Immature natural killer cell (primary cell): ENCODE measurements around the gene PCP4. TPM values are rescaled to one million over a fixed set of nuclear protein-coding genes. Genes with fewer than 3 reads are reported as not detected.

Experiments
- DNase-seq, 3 donors: peaks; one replicate each; pipeline ENCODE4 v3.0.0; 2022; ENCODE audit warnings: mixed read lengths in 1 of 3
- H3K27ac Mint-ChIP-seq, 6 donors: one replicate each; pipeline ENCODE4 v1.8.0; 2020; ENCODE audit warnings: mixed read lengths in 6 of 6, mild to moderate bottlenecking in 5 of 6, inconsistent platforms in 4 of 6, moderate library complexity in 3 of 6
- H3K27me3 Mint-ChIP-seq, 3 donors: one replicate each; pipeline ENCODE4 v1.8.0; 2020 to 2021; ENCODE audit warnings: low read depth in 3 of 3, mild to moderate bottlenecking in 3 of 3, mixed read lengths in 3 of 3, moderate library complexity in 3 of 3, inconsistent platforms in 1 of 3
- H3K36me3 Mint-ChIP-seq, 3 donors: one replicate each; pipeline ENCODE4 v1.8.0; 2020; ENCODE audit warnings: mixed read lengths in 3 of 3, inconsistent platforms in 2 of 3, mild to moderate bottlenecking in 2 of 3
- H3K4me1 Mint-ChIP-seq, 2 donors: one replicate each; pipeline ENCODE4 v1.8.0; 2020; ENCODE audit warnings: inconsistent platforms in 2 of 2, mild to moderate bottlenecking in 2 of 2, mixed read lengths in 2 of 2, moderate library complexity in 1 of 2
- H3K4me3 Mint-ChIP-seq, 5 donors: one replicate each; pipeline ENCODE4 v1.8.0; 2020; ENCODE audit warnings: mild to moderate bottlenecking in 5 of 5, mixed read lengths in 5 of 5, inconsistent platforms in 3 of 5, moderate library complexity in 3 of 5
- H3K9me3 Mint-ChIP-seq, 6 donors: one replicate each; pipeline ENCODE4 v1.8.0; 2020; ENCODE audit warnings: mild to moderate bottlenecking in 6 of 6, mixed read lengths in 6 of 6, inconsistent platforms in 4 of 6, moderate library complexity in 3 of 6
- polyA plus RNA-seq, 3 donors: library from polyadenylated mRNA; unstranded; fragments of 300-500 nt; fragmentation: Illumina TruSeq; gene quantifications; one replicate each; pipeline ENCODE4 v1.2.3, GENCODE V29; 2021

The PCP4 gene
- polyA plus RNA-seq, 3 donors from 2014 or later = not detected

DNA sequence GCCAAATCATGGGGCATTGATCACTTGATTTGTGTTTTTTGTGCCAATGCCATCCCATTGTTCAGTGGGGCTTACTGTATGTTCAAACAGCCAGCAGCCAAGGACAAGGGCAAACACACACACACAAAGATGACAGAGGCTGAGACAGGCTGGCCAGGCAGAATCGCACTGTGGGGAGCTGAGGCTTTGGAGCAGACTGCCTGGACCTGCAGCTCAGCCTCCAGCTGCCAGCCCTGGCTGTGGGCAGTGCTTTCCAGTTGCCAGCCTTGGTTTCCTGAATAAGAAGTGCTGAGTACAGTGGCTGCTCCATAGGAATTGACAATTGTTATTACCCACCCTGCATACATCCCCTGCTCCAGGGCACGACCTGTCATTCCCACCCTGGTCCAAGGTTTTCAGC, 16.9 kb upstream of the PCP4 start:
- Mint-ChIP-seq H3K27ac (no peak overlapping the region), H3K4me1 (no peaks in the 10 kb centered on the region), H3K27me3 (peaks cover 0 to 7% (median 2%) of the 10 kb centered on the region in 3 donors), H3K4me3 (no peak overlapping the region), H3K9me3 (peaks cover 0 to 3% (median 0%) of the 10 kb centered on the region in 6 donors), H3K36me3 (no peaks in the 10 kb centered on the region)
- no peak for DNase-seq

DNA sequence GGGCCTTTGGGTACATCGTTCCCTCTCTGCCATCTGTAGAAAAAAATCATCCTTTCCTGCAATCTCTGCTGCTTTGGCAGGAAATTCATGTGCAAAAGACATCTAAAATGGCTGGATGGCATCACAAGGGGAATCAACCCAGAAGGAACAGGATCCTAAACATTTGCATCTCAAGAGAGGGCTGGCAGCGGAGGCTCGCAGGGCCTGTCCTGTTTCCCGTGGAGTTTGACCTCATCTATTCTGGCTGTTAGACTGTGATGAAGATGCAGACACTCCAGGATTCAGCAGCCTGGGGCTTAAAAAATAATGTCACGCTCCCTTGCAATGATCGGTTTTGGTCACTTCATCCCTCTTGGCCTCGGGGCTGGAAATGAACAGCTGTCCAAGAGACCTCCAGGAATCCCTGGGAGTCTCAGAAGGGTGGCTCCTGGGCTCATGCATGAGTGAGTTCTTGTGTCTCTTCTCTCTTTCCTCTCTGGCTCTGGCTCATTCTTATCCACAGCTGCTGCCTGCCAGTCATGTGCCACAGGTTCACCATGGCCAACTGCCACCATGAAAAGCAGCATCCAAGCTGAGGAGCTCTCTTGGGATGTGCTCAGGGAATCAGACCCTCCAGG, 16.1 kb upstream of the PCP4 start:
- no peak overlapping the region for H3K4me3 Mint-ChIP-seq
- H3K27ac Mint-ChIP-seq = no peak overlapping the region

DNA sequence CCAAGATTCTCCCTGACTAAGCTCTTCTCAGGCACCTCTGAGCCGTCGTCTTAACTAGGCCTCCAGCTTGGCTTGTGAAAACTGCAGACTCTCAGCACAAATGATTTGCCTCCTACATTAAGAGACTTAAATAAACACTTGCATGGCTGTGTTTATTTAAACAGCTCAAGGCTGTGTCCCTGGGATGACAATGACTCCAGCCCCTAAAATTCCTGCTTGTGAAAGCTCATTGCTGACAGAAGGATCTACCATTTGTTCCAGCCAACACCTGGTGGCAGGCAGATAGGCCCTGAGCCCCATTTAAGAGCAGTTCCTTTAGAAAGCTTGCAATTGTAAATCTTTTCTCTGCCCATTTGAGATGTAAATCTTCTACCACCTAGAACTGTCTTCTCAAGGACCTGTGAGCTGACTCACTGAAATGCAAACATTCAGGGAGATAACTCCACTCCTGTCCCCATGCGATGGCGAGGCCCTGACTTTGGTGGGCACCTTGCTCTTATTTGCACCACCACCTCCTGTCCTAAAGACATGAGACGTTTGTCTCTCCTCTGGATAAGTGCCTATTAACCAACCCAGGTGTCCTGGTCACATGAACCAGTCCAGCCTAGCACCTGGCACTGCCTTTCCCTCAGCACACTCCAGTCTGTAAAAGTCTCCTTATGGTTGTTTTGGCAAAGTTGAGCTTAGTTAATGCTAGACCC, 15.1 kb upstream of the PCP4 start:
- no peak for DNase-seq
- no peaks in the 10 kb centered on the region for H3K36me3 Mint-ChIP-seq
- no peaks in the 10 kb centered on the region for H3K4me1 Mint-ChIP-seq
- peaks cover 0 to 7% (median 0%) of the 10 kb centered on the region in 3 donors for H3K27me3 Mint-ChIP-seq
- no peak overlapping the region for H3K4me3 Mint-ChIP-seq
- no peak overlapping the region for H3K27ac Mint-ChIP-seq
- peaks cover 0 to 3% (median 0%) of the 10 kb centered on the region in 6 donors for H3K9me3 Mint-ChIP-seq

More for the DNA sequence above, 16.1 kb upstream of the PCP4 start:
- no peaks in the 10 kb centered on the region for H3K36me3 Mint-ChIP-seq
- H3K27me3 Mint-ChIP-seq = peaks cover 0 to 7% (median 2%) of the 10 kb centered on the region in 3 donors
- no peak for DNase-seq
- H3K4me1 Mint-ChIP-seq = no peaks in the 10 kb centered on the region
- peaks cover 0 to 3% (median 0%) of the 10 kb centered on the region in 6 donors for H3K9me3 Mint-ChIP-seq

DNA sequence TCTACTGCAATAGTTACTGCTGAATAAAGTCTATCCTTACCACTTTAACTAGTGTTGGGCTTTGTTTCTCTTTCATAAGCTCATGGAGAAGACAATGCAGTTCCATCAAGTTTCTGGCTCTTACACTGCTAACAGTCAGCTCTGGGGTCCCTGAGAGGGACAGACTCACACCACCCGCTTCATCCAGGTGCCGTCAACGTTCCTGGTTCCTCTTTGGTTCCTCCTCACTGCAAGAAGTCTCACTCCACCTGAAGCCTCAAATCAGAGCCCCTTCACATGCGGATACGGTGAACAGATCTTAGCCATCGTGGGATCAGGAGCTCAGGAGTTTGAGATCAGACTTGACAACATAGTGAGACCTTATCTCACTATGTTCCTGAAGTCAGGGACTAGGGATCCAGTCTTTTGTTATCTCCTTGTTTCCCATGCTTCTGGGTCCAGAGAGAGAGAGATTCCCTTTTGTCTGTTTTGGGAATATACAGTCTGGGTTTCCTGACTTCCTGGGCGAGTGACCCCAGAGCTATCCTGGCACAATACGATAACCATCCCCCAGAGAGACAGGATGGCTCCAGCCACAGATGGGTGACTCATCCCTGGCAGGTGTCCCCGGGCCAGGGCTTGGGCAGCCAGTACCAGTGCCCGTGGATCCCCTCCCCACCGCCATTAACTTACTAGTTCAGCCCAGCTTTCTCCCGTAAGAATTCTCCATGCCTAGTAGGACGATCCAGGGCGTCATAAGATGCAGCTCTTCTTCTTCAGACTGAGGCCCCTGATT, 14.3 kb upstream of the PCP4 start:
- DNase-seq = no peak
- H3K27me3 Mint-ChIP-seq = peaks cover 0 to 7% (median 0%) of the 10 kb centered on the region in 3 donors

DNA sequence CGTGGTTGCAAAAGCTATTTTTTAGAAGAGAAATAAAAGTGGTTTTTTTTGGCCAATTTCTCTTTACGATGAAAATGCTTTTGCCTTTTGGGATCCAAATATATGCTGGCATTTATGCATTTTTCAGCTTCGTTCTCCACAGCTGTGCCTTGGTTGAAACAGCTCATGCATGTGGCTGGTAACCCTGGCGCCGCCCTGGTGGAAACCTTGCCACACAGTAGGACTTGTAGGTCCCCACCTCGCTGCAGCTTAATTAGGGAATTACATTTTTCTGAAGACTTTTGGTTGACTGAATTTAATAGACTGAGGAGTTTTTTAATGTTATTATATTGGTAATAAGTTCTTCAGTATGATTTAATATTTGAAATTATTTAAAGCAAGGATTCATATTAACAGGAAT, 12.7 kb upstream of the PCP4 start:
- no peak for DNase-seq
- H3K36me3 Mint-ChIP-seq = no peaks in the 10 kb centered on the region

More for the DNA sequence above, 14.3 kb upstream of the PCP4 start:
- no peak overlapping the region for H3K27ac Mint-ChIP-seq
- H3K4me3 Mint-ChIP-seq = no peak overlapping the region
- no peaks in the 10 kb centered on the region for H3K36me3 Mint-ChIP-seq
- no peaks in the 10 kb centered on the region for H3K4me1 Mint-ChIP-seq
- peaks cover 0 to 3% (median 0%) of the 10 kb centered on the region in 6 donors for H3K9me3 Mint-ChIP-seq

DNA sequence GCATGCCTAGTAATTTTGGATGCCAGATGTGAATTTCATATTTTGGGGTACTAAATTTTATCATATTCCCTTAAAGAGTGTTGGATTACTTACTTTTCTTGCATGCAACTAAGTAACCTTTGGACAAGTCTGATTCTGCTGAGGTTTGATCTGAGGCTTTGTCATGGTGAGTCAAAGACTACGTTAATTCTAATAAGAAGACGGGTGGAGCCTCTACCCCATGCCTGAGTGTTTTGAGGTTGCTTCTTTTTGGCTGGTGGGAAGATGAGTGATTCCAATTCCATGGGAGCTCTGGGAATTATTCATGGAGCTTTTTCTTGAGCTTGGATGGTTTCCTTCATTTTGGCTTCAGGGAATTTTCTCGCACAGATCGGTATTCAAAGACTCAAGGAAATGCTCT, 11.6 kb upstream of the PCP4 start:
- Mint-ChIP-seq H3K27me3 (peaks cover 0 to 7% (median 2%) of the 10 kb centered on the region in 3 donors), H3K4me1 (no peaks in the 10 kb centered on the region), H3K36me3 (no peaks in the 10 kb centered on the region), H3K9me3 (peaks cover 0 to 3% (median 0%) of the 10 kb centered on the region in 6 donors), H3K4me3 (no peak overlapping the region), H3K27ac (no peak overlapping the region)
- no peak for DNase-seq

More for the DNA sequence above, 12.7 kb upstream of the PCP4 start:
- Mint-ChIP-seq H3K9me3 (peaks cover 0 to 3% (median 0%) of the 10 kb centered on the region in 6 donors), H3K4me3 (no peak overlapping the region), H3K4me1 (no peaks in the 10 kb centered on the region), H3K27me3 (peaks cover 0 to 7% (median 2%) of the 10 kb centered on the region in 3 donors), H3K27ac (no peak overlapping the region)

DNA sequence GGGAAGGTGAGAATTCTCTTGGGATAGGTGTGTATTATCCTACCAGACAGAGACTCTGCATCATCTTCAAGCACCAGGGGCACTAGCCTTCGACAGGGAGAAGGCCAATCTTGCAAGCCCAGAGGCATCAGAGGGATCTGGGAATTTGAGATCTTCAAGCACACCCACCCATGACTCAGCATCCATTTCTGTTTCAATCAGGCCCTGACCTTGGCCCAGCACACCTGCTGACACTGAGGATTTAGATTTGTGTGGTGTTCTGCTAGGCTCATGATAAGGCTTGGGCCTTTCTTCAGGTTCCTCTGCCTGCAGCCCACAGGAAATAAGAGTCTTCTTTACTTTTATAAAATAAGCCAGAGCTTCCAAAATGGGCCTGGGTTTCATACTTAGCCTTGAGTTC, 6.6 kb upstream of the PCP4 start:
- Mint-ChIP-seq H3K4me3 (no peak overlapping the region), H3K9me3 (no peaks in the 10 kb centered on the region), H3K27me3 (peaks cover 3 to 4% (median 4%) of the 10 kb centered on the region in 3 donors), H3K27ac (no peak overlapping the region), H3K4me1 (no peaks in the 10 kb centered on the region), H3K36me3 (no peaks in the 10 kb centered on the region)
- DNase-seq = no peak

DNA sequence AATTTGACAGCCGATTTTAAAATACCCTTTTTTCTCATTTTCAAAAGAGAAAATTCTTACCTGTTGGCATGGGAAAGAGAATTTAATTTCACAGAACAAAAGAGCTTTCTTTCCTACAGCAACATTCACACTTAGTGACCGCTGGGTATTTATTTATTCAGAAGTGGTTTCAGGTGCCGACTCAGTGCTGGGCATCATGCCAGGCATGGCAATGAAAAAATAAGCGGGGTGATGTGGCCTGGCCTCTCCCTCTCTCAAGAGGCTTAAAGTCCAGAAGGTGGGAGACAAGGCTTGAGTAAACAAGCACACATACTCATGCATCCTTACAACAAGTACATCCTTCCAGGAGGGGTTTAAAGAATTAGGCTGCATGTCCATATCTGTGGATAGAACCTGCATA, 4.1 kb upstream of the PCP4 start:
- Mint-ChIP-seq H3K27ac (no peak overlapping the region), H3K9me3 (no peaks in the 10 kb centered on the region), H3K27me3 (peaks cover 5 to 7% (median 5%) of the 10 kb centered on the region in 3 donors), H3K4me1 (no peaks in the 10 kb centered on the region), H3K4me3 (no peak overlapping the region), H3K36me3 (no peaks in the 10 kb centered on the region)
- no peak for DNase-seq

DNA sequence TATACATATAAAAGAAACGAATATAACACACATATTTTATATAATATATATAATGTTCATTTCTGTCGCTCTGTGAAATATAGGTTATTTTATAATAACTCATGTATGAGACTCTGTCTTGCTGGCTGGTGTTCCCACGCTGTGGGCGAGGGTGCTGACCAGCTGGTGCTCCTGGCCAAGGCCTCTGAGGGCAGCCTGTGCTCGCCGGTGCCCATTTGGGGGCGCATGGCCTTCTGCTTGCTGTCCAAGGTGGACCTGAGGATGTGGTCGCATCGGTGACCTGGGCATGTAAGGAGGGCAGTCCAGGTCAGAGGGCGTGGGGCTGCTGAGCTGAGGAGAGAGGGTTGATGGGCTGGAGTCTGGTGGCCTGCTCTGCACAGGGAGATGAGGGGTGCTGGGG, 1.1 kb upstream of the PCP4 start:
- H3K4me3 Mint-ChIP-seq = no peak overlapping the region
- H3K4me1 Mint-ChIP-seq = no peaks in the 10 kb centered on the region
- H3K27me3 Mint-ChIP-seq = peaks cover 3 to 12% (median 5%) of the 10 kb centered on the region in 3 donors
- no peak for DNase-seq
- H3K27ac Mint-ChIP-seq = no peak overlapping the region
- no peaks in the 10 kb centered on the region for H3K36me3 Mint-ChIP-seq
- no peaks in the 10 kb centered on the region for H3K9me3 Mint-ChIP-seq

DNA sequence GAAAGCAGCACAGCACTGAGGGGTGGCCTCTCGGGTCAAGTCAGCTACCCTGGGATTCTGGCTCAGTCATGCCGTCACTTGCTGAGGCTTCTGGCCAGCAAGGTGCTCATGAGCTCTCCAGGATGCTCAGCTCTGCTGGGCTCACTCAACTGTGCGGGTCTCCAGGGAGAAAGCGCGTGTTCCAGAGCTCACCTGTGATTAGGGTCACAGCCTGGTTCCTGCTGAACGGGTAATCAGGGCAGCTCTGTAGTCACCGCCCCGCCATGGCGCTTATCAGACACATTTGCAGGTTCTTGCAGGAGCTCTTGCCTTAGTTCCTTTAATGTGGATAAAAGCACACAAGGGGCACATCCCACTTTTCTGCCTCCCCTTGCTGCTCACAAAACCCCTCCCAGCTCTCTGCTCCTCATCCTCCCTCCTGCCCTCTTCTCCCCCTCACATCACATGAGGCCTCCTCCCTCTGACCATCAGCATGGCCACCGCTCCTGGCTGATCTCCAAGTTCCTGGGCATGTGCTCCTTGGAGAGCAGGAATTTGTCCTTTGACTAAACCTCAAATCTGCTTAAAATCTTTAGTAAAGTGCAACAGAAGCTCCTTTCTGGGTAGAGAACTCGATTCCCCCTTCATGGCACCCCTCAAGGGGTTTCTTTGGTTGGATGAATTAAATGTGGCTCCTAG, 2.0 kb downstream of the PCP4 start:
- no peak overlapping the region for H3K4me3 Mint-ChIP-seq
- peaks cover 0 to 2% (median 0%) of the 10 kb centered on the region in 6 donors for H3K9me3 Mint-ChIP-seq
- H3K4me1 Mint-ChIP-seq = no peaks in the 10 kb centered on the region
- no peak for DNase-seq
- peaks cover 2 to 8% (median 4%) of the 10 kb centered on the region in 3 donors for H3K27me3 Mint-ChIP-seq
- H3K36me3 Mint-ChIP-seq = no peaks in the 10 kb centered on the region
- H3K27ac Mint-ChIP-seq = no peak overlapping the region

DNA sequence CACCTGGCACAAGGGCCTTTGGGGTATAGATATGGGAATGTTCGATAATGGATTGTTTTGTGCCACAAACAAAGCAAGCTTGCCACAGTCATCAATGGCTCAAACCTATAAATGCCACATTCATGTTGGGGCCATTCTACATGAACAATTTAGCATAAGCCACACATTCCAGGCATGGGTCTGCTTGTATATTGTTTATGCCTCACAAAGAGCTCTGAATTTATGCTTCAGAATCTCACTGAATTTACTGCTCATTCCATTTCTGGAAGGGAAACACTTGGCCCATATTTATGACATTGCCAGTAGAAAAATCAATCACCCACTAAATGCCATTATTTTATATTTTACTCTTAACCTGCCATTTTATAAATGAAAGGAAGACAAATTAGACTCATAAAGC, 6.4 kb downstream of the PCP4 start:
- H3K27ac Mint-ChIP-seq = no peak overlapping the region
- H3K36me3 Mint-ChIP-seq = no peaks in the 10 kb centered on the region
- peaks cover 0 to 2% (median 0%) of the 10 kb centered on the region in 6 donors for H3K9me3 Mint-ChIP-seq
- H3K4me1 Mint-ChIP-seq = no peaks in the 10 kb centered on the region
- peaks cover 0 to 5% (median 0%) of the 10 kb centered on the region in 3 donors for H3K27me3 Mint-ChIP-seq
- DNase-seq = no peak
- no peak overlapping the region for H3K4me3 Mint-ChIP-seq

DNA sequence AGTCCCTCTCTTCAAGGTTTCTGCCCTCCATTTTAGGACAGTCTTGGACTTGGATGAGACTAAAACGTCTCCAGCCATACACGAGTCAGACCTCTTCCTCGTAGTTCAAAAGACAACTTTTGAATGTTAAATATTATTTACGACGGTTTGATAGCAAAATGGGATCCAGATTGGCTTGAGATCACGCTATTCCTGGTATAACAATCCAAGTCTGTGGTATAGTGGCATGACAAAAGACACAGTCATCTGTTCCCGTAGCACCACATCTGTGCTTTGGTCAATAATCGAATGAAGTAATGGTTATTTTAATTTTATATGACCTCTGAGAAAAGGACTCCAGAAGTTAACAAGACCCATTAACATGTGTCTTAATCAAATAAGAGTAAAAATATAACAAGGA, 7.0 kb downstream of the PCP4 start:
- peaks cover 0 to 5% (median 0%) of the 10 kb centered on the region in 3 donors for H3K27me3 Mint-ChIP-seq

DNA sequence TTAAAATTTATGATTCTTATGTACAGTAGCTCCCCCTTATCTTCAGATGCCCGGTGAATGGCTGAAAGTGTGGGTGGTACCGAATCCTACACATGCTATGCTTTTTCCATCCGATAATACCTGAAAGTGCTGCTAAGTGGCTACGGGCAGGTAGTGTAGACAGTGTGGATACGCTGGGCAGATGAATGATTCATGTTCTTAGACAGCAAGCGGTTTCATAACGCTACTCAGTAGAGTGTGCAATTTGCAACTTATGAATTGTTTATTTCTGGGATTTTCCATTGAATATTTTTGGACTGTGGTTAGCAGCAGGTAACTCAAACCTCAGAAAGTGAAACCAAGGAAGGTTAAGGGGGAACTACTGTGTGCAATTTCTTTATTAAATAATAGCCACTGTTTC, 7.5 kb downstream of the PCP4 start:
- Mint-ChIP-seq H3K9me3 (peaks cover 0 to 2% (median 0%) of the 10 kb centered on the region in 6 donors), H3K4me1 (no peaks in the 10 kb centered on the region), H3K36me3 (no peaks in the 10 kb centered on the region), H3K4me3 (no peak overlapping the region), H3K27ac (no peak overlapping the region), H3K27me3 (peaks cover 0 to 5% (median 4%) of the 10 kb centered on the region in 3 donors)
- DNase-seq = no peak

More for the DNA sequence above, 7.0 kb downstream of the PCP4 start:
- Mint-ChIP-seq H3K9me3 (peaks cover 0 to 2% (median 0%) of the 10 kb centered on the region in 6 donors), H3K36me3 (no peaks in the 10 kb centered on the region), H3K4me3 (no peak overlapping the region), H3K4me1 (no peaks in the 10 kb centered on the region), H3K27ac (no peak overlapping the region)
- DNase-seq = no peak
